Heart left ventricle (tissue), 13 donors: ENCODE results near the gene SPEF2.

ENCODE experiments used
- CTCF ChIP-seq, 12 donors: fragments of 200-600 bp; sonication (generic) in 4 of 12; IDR thresholded peaks; one replicate each; pipeline versions ENCODE4 v1.5.0 to v1.8.0; 2018 to 2022; ENCODE audit warnings: antibody characterized with exemption in 12 of 12, mild to moderate bottlenecking in 5 of 12
- POLR2A ChIP-seq, 2 donors: fragments of 450-650 bp; IDR thresholded peaks; one replicate each; pipeline ENCODE4 v1.6.1; 2017; ENCODE audit warnings: antibody characterized with exemption in 2 of 2, mild to moderate bottlenecking in 2 of 2, moderate library complexity in 2 of 2
- donor health status: ischemic (EF 13 %, LVEDD 7.1; RV severe dilation, severe dysfunction).
- donor health status: DM: no; HTN: yes; CAD: no.
- donor health status: DM: no; HTN: no; CAD: no.
- donor health status: ischemic (EF 25% LVEDD 6.9; RV normal size, moderate dysfunction).
- donor health status: ischemic (EF 25% LVEDD 5.7; RV mildly dilated, moderate dysfunction).
- donor health status: ischemic (EF 35%, LVEDD 5.7; RV mildly dilated, moderate dysfunction).
- donor health status: nonischemic (EF 11% LVEDD 7.7; RV severe dilation, severe dysfunction).
- donor health status: DM: yes; HTN: yes; CAD: no.
- donor health status: PGD.
- donor health status: ischemic (EF 29% LVEDD 5.4; RV normal size, mild dysfunction).
- donor health status: nonischemic (EF 23%, LVEDD 6.1; RV moderate dilation, normal function).

- no peak for TF ChIP-seq CTCF (IDR thresholded peaks at IDR 0.05)
- no peak for TF ChIP-seq POLR2A (IDR thresholded peaks at IDR 0.05)
These were observed 234.5 kb downstream of the SPEF2 start for GRCh38 chr5:35852084-35852734.
